Fibroblast of mammary gland (primary cell): Measurements from ENCODE around the gene MTMR3.

Source experiments
- DNase-seq: peaks from one replicate; pipeline ENCODE4 v3.0.0-alpha.2; 2010; ENCODE audit warnings: low read depth
- H3K4me3 ChIP-seq: 2 replicates; pipeline ENCODE4 v1.5.1; 2011; ENCODE audit warnings: low read depth, mild to moderate bottlenecking, low read length, moderate library complexity; ENCODE audit not compliant: control insufficient read depth
- CTCF ChIP-seq: conservative IDR thresholded peaks from 2 replicates; pipeline ENCODE4 v1.5.1; 2011; ENCODE audit warnings: low read depth, low read length, inconsistent platforms; ENCODE audit not compliant: control insufficient read depth, insufficient read depth

MTMR3 gene

GRCh38 chr22:29992341-29993275 is 109.6 kb downstream of the MTMR3 start:
- no peak for DNase-seq
- no peak for TF ChIP-seq CTCF
- H3K4me3 ChIP-seq, result no peak overlapping the region

- peak; percentile 79 for DNase-seq
- peak; percentile 28 for TF ChIP-seq CTCF
- H3K4me3 ChIP-seq, result no peak overlapping the region
These were observed 111.2 kb downstream of the MTMR3 start for GRCh38 chr22:29994027-29994715.

- no peak for TF ChIP-seq CTCF
- DNase-seq, result peak; percentile 28
- H3K4me3 ChIP-seq, result no peak overlapping the region
These were observed 112.0 kb downstream of the MTMR3 start for GRCh38 chr22:29994943-29995342.

GRCh38 chr22:29997107-29997506 is 114.1 kb downstream of the MTMR3 start:
- DNase-seq, result no peak
- no peak for TF ChIP-seq CTCF
- no peak overlapping the region for H3K4me3 ChIP-seq

GRCh38 chr22:29997516-29997915 is 114.5 kb downstream of the MTMR3 start:
- no peak for TF ChIP-seq CTCF
- H3K4me3 ChIP-seq, result no peak overlapping the region
- no peak for DNase-seq

GRCh38 chr22:29998627-29999384 is 115.8 kb downstream of the MTMR3 start:
- H3K4me3 ChIP-seq, result no peak overlapping the region
- DNase-seq, result peak; percentile 73
- peak; percentile 26 for TF ChIP-seq CTCF
